NB4 (cell line): ENCODE measurements around the gene BCKDHB.

Experiments
- MYC ChIP-seq: IDR thresholded peaks from 2 replicates; pipeline ENCODE4 v1.6.1; 2011; ENCODE audit warnings: low read depth, low read length
- POLR2A ChIP-seq: IDR thresholded peaks from 2 replicates; pipeline ENCODE4 v1.6.1; 2011; ENCODE audit warnings: mild to moderate bottlenecking; ENCODE audit not compliant: insufficient read length; ENCODE audit errors: extremely low read depth
- TF ChIP-seq, protein P1 (sequence below): IDR thresholded peaks from one replicate; pipeline ENCODE4 v1.5.1; 2012; ENCODE audit warnings: low read depth, low read length

DNA sequence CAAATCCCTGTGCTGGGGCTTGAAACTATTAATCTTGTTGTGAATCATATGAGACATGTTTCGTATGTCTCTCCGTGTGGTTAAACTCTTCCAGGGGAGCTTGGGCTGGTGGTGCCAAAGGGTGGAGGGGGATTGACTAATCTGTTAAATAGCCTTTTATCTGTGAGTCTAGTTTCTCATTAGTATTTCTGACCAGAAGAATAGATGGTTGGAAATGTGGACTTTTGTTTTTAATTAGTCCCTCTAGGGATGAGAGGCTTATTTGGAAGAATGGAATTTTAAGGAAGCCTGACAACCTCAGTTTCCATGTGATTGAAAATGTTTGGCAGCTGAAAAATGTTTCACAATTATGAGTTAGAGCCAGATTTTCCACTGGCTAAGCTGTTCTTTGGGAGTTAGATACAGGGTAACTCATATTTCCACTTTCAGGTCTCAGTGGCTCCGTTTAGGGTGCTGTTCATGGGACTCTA, 117.3 kb downstream of the BCKDHB start:
- TF ChIP-seq, protein P1, sequence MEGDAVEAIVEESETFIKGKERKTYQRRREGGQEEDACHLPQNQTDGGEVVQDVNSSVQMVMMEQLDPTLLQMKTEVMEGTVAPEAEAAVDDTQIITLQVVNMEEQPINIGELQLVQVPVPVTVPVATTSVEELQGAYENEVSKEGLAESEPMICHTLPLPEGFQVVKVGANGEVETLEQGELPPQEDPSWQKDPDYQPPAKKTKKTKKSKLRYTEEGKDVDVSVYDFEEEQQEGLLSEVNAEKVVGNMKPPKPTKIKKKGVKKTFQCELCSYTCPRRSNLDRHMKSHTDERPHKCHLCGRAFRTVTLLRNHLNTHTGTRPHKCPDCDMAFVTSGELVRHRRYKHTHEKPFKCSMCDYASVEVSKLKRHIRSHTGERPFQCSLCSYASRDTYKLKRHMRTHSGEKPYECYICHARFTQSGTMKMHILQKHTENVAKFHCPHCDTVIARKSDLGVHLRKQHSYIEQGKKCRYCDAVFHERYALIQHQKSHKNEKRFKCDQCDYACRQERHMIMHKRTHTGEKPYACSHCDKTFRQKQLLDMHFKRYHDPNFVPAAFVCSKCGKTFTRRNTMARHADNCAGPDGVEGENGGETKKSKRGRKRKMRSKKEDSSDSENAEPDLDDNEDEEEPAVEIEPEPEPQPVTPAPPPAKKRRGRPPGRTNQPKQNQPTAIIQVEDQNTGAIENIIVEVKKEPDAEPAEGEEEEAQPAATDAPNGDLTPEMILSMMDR = no peak
- no peak for TF ChIP-seq POLR2A
- no peak for TF ChIP-seq MYC
